GM15510 (cell line): ENCODE data around the gene CSRP2.

Experiments used
- POLR2A ChIP-seq: IDR thresholded peaks from 3 replicates; pipeline ENCODE4 v1.6.1; 2011; ENCODE audit warnings: borderline replicate concordance; ENCODE audit not compliant: insufficient read length; ENCODE audit errors: extremely low read depth

Gene CSRP2

DNA sequence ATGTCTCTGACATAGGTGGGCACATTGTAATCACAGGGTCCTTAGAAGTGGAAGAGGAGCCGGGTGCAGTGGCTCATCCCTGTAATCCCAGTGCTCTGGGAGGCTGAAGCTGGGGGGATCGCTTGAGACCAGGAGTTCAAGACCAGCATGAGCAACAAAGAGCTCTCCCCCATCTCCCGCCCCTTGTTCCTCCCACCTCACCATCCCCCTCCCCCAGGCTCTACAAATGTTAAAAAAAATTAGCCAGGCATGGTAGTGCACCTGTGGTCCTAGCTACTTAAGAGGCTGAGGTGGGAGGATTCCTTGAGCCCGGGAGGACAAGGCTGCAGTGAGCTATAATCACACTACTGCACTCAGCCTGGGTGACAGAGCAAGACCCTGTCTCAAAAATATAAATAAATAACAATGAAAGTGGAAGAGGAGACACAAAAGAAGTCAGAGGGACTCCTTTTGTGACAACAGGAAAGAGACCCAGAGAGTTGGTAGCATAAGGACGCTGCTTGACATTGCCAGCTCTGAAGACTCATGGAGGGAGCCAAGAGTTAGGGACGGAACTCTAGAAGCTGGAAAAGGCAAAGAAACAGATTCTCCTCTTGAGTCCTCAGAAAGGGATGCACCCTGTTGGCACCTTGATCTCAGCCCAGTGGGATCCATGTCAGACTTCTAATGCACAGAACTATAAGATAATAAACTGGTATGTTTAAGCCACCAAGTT lies 29.6 kb upstream of the CSRP2 start:
- TF ChIP-seq POLR2A, result no peak

DNA sequence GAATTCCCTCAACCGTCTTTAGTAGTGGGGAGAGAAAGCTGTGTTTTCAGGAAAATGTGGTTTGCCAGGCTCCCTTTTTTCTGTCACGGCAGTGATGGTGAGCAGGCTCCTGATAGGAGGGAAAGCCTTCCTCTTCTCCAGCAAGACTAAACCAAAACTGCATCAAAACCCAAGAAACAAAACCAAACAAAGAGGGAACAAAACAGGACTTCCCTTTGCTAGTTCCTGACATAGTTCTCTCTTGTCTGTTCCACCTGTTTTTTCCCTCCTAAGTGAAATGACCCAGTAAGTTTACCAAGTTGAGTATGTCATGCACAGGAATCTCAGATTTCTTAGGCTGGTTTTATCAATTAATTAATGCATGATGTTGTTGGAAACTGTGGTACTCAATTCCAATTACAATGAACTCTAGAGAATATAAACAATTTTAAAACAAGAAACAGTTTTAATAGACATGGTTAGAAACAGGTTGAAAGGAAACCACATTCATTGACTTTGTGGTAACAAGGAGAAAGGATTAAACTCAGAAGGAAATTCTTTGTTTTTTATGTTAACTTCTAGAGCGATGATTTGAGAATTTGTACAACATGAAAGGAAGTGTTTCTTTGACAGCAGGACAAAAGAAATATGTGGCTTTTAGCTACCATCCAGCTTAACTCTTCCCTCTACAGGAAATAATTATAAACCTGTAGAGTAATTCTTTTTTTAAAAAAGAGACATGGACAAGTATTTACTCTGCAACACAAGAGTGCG lies 23.0 kb upstream of the CSRP2 start:
- TF ChIP-seq POLR2A, result no peak

DNA sequence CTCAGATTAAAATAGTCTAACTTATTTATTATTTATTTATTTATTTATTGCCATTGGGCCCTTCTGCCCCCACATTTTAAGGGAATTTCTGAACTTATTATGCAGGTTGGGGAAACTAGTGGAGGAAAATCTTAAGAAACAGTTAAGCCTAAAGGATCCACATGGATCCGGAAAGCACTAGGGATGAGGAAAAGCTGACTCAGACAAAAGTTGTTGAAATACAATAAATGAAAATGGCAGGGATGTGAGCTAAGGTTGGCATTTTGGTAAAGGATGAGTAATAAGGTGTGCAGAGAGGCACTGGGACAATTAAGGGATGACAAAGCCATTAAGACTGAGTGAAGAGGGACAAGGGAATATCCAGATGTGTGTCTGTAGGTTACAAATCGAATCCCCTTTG lies 20.7 kb upstream of the CSRP2 start:
- no peak for TF ChIP-seq POLR2A

- TF ChIP-seq POLR2A, result no peak
Observed at GRCh38 chr12:76898442-76898841, 19.6 kb upstream of the CSRP2 start.

DNA sequence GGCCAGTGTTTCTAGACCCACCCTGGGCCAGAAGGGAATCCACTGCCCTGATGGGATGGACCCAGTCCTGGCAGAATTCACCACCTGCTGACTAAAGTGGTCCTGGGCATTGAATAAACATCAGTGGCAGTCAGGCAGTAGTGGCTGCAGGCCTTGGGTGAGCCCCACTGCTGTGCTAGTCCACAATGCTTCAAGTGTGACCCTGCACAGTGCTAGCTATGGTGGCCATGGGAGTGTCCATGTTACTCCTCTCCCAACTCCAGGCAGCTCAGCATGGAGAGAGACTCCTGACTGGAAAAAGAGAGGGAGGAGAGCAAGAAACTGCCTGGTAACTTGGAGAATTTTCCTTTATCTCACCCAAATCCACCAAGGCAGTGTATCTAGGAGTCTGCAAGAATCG lies 17.5 kb upstream of the CSRP2 start:
- TF ChIP-seq POLR2A, result no peak

- TF ChIP-seq POLR2A, result no peak
Observed at GRCh38 chr12:76895796-76896195, 17.0 kb upstream of the CSRP2 start.

DNA sequence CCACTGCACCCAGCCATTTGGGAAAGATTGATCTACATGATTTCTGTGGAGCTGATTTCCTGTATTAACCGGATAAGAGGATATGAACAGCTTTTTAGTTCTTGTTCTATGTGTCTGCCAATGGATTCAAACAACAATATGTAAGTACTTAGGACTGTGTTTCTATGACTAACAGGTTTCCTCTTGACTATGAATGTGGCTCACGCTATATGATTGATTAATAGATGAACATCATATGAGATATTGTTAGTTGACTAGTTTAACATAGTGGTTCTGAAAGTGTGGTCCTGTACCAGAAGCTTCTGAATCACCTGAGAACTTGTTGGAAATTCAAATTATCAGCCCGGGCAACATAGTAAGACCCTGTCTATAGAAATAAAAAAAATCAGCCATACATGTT lies 12.8 kb upstream of the CSRP2 start:
- no peak for TF ChIP-seq POLR2A

GRCh38 chr12:76890151-76891143 lies 11.6 kb upstream of the CSRP2 start:
- TF ChIP-seq POLR2A, result no peak

- no peak for TF ChIP-seq POLR2A
Observed at GRCh38 chr12:76888775-76889174, 10.0 kb upstream of the CSRP2 start.

DNA sequence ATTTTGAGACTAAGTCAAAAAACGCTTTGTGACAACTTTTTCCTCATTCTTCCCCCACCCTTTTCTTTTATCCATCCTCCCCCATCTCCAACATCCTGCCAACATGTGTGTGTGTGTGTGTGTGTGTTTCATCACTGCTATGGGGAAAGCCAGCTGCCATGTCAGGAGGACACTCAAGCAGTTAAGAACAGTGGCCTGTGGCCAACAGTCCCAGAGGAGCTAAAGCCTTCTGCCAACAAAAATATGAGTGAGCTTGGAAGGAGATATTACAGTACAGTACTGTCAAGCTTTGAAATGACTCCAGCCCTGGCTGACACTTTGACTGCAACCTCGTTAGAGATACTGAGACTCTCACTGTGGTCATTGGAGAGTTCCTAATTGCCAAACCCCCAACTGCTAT lies 5.0 kb upstream of the CSRP2 start:
- TF ChIP-seq POLR2A, result no peak

GRCh38 chr12:76883151-76883550 lies 4.3 kb upstream of the CSRP2 start:
- TF ChIP-seq POLR2A, result no peak

GRCh38 chr12:76882367-76882766 lies 3.5 kb upstream of the CSRP2 start:
- TF ChIP-seq POLR2A, result no peak

- no peak for TF ChIP-seq POLR2A
Observed at GRCh38 chr12:76881142-76881541, 2.3 kb upstream of the CSRP2 start.

DNA sequence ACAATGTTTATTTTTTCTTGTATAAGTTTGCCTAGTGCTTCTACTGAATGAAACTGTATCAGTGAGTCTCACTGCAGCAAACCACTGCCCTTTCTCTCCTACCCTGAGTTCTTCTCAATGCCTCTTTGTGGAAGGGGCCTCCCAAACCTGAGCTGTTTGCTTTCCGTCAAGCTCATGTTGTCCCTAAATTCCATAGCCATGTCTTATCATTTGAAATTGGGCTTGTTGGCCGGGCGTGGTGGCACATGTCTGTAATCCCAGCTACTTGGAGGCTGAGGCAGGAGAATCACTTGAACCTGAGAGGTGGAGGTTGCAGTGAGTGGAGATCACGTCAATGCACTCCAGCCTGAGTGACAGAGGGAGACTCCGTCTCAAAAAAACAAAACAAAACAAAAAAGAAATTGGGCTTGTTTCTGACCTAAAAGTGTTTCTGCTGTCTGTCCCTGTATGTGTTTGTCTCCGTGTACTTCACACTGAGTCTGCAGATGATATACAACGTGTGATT lies 1.8 kb upstream of the CSRP2 start:
- no peak for TF ChIP-seq POLR2A

GRCh38 chr12:76879710-76880518 lies 1.1 kb upstream of the CSRP2 start:
- TF ChIP-seq POLR2A, result no peak
